Mucosa of stomach (tissue), 1 donor: Measurements from ENCODE around the gene PRR19.
"Not testable (repeated sequence)": the region's sequence is repeated elsewhere in the genome, so short reads cannot be mapped to it uniquely, and the experiment has no call there.

Experiments used
- H3K27me3 ChIP-seq: one replicate; pipeline ENCODE4 v1.7.0; 2013; ENCODE audit warnings: mild to moderate bottlenecking, low read length; ENCODE audit not compliant: control insufficient read depth, insufficient read depth
- H3K36me3 ChIP-seq: one replicate; pipeline ENCODE4 v1.7.0; 2013; ENCODE audit warnings: low read length; ENCODE audit not compliant: control insufficient read depth, insufficient read depth
- H3K4me1 ChIP-seq: one replicate; pipeline ENCODE4 v1.7.0; 2013; ENCODE audit warnings: mild to moderate bottlenecking, low read length; ENCODE audit not compliant: control insufficient read depth, insufficient read depth
- H3K4me3 ChIP-seq: one replicate; pipeline ENCODE4 v1.7.0; 2013; ENCODE audit warnings: low read length
- H3K9ac ChIP-seq: one replicate; pipeline ENCODE4 v1.7.0; 2013; ENCODE audit warnings: mild to moderate bottlenecking, low read length, moderate library complexity
- H3K9me3 ChIP-seq: one replicate; pipeline ENCODE4 v1.7.0; 2013; ENCODE audit warnings: mild to moderate bottlenecking, low read length, moderate library complexity; ENCODE audit not compliant: control insufficient read depth
- donor health status: Pancreatic carcinoma.

PRR19 gene

DNA sequence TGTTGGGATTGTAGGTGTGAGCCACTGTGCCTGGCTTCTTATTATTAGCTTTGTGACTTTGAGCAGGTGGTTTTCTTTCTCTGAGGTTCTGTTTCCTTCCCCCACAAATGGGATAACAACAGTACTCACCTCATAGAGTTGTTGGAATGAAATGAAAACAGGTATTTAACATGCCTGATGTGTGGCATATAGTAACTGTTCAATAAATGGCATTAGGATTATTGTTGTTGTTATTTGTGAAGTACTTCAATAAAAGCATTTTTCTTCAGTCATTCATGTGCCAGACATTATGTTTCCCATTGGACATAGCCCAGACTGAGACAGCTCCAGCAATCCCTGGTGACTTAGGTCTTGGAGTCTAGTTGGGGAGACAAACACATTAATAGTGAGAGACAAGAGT is 25.0 kb downstream of the PRR19 start:
- Histone ChIP-seq H3K36me3 (no peaks in the 10 kb centered on the region), H3K9me3 (no peaks in the 10 kb centered on the region), H3K4me1 (peaks cover 20% of the 10 kb centered on the region), H3K4me3 (no peak overlapping the region), H3K9ac (no peak overlapping the region), H3K27me3 (peaks cover 24% of the 10 kb centered on the region)

- Histone ChIP-seq H3K4me3 (no peak overlapping the region), H3K9ac (no peak overlapping the region)
Observed at GRCh38 chr19:42327381-42327780, 25.4 kb downstream of the PRR19 start.

GRCh38 chr19:42328106-42328505 is 26.2 kb downstream of the PRR19 start:
- peaks cover 20% of the 10 kb centered on the region for H3K4me1 ChIP-seq

More at GRCh38 chr19:42327381-42327780, 25.4 kb downstream of the PRR19 start:
- Histone ChIP-seq H3K36me3 (no peaks in the 10 kb centered on the region), H3K27me3 (peaks cover 20% of the 10 kb centered on the region), H3K4me1 (peaks cover 20% of the 10 kb centered on the region), H3K9me3 (no peaks in the 10 kb centered on the region)

GRCh38 chr19:42328854-42329253 is 26.9 kb downstream of the PRR19 start:
- no peak overlapping the region for H3K9ac ChIP-seq
- peaks cover 11% of the 10 kb centered on the region for H3K27me3 ChIP-seq
- no peaks in the 10 kb centered on the region for H3K9me3 ChIP-seq
- no peaks in the 10 kb centered on the region for H3K36me3 ChIP-seq
- H3K4me1 ChIP-seq = peaks cover 16% of the 10 kb centered on the region
- H3K4me3 ChIP-seq = no peak overlapping the region

More at GRCh38 chr19:42328106-42328505, 26.2 kb downstream of the PRR19 start:
- no peak overlapping the region for H3K9ac ChIP-seq
- peaks cover 19% of the 10 kb centered on the region for H3K27me3 ChIP-seq
- no peaks in the 10 kb centered on the region for H3K36me3 ChIP-seq
- no peak overlapping the region for H3K4me3 ChIP-seq
- H3K9me3 ChIP-seq = no peaks in the 10 kb centered on the region

- peaks cover 6% of the 10 kb centered on the region for H3K4me1 ChIP-seq
- no peaks in the 10 kb centered on the region for H3K9me3 ChIP-seq
- no peaks in the 10 kb centered on the region for H3K36me3 ChIP-seq
- no peaks in the 10 kb centered on the region for H3K27me3 ChIP-seq
- no peak overlapping the region for H3K9ac ChIP-seq
- H3K4me3 ChIP-seq = no peak overlapping the region
Observed at GRCh38 chr19:42330241-42330711, 28.3 kb downstream of the PRR19 start.

GRCh38 chr19:42331333-42331732 is 29.4 kb downstream of the PRR19 start:
- H3K4me1 ChIP-seq, H3K9ac ChIP-seq: not testable (repeated sequence)

GRCh38 chr19:42332059-42332458 is 30.1 kb downstream of the PRR19 start:
- Histone ChIP-seq H3K9me3 (no peaks in the 10 kb centered on the region), H3K36me3 (no peaks in the 10 kb centered on the region), H3K4me3 (no peak overlapping the region), H3K27me3 (no peaks in the 10 kb centered on the region), H3K9ac (no peak overlapping the region), H3K4me1 (no peaks in the 10 kb centered on the region)

More at GRCh38 chr19:42331333-42331732, 29.4 kb downstream of the PRR19 start:
- H3K9me3 ChIP-seq, H3K4me3 ChIP-seq, H3K36me3 ChIP-seq, H3K27me3 ChIP-seq: not testable (repeated sequence)

GRCh38 chr19:42333018-42333417 is 31.1 kb downstream of the PRR19 start:
- H3K9me3 ChIP-seq = no peaks in the 10 kb centered on the region
- H3K4me3 ChIP-seq = no peak overlapping the region
- no peaks in the 10 kb centered on the region for H3K4me1 ChIP-seq
- no peaks in the 10 kb centered on the region for H3K36me3 ChIP-seq
- no peak overlapping the region for H3K9ac ChIP-seq
- H3K27me3 ChIP-seq = no peaks in the 10 kb centered on the region

DNA sequence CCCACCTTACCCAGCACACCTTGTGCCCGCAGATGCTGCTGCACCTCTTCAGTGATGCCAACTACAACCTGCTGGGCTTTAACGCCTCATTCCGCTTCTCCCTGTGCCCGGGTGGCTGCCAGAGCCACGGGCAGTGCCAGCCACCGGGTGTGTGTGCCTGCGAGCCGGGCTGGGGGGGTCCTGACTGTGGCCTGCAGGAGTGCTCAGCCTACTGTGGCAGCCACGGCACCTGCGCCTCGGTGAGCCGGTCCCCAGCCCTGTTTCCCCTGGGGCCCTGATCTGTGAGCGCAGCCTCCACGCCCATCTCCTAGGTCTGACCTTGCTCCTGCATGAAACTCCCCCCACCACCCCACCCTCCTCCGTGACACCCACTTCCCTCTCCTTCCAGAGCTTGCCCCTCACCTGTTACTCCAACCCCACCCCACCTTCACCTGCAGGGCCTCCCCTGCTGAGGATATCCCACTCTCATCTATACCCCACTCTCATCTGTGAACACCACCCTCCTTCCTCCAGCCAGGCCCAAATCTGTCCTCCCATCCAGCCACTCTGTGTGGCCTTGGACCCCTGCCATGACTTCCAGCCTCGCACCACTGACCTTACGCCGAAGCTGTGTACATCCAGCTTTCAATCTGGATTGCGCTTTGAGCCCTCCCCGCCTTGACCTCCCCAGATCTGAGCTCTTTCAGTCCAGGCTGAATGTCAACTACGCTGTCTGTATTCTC is 32.2 kb downstream of the PRR19 start:
- Histone ChIP-seq H3K9me3 (no peaks in the 10 kb centered on the region), H3K4me3 (no peak overlapping the region), H3K36me3 (no peaks in the 10 kb centered on the region), H3K27me3 (no peaks in the 10 kb centered on the region), H3K9ac (no peak overlapping the region), H3K4me1 (no peaks in the 10 kb centered on the region)

GRCh38 chr19:42334697-42335373 is 32.9 kb downstream of the PRR19 start:
- no peaks in the 10 kb centered on the region for H3K36me3 ChIP-seq
- H3K4me1 ChIP-seq = no peaks in the 10 kb centered on the region
- H3K4me3 ChIP-seq = no peak overlapping the region
- no peaks in the 10 kb centered on the region for H3K27me3 ChIP-seq
- H3K9ac ChIP-seq = no peak overlapping the region
- H3K9me3 ChIP-seq = no peaks in the 10 kb centered on the region

GRCh38 chr19:42335374-42335936 is 33.5 kb downstream of the PRR19 start:
- no peaks in the 10 kb centered on the region for H3K27me3 ChIP-seq
- no peak overlapping the region for H3K4me3 ChIP-seq
- no peak overlapping the region for H3K9ac ChIP-seq
- no peaks in the 10 kb centered on the region for H3K4me1 ChIP-seq
- no peaks in the 10 kb centered on the region for H3K9me3 ChIP-seq
- no peaks in the 10 kb centered on the region for H3K36me3 ChIP-seq

DNA sequence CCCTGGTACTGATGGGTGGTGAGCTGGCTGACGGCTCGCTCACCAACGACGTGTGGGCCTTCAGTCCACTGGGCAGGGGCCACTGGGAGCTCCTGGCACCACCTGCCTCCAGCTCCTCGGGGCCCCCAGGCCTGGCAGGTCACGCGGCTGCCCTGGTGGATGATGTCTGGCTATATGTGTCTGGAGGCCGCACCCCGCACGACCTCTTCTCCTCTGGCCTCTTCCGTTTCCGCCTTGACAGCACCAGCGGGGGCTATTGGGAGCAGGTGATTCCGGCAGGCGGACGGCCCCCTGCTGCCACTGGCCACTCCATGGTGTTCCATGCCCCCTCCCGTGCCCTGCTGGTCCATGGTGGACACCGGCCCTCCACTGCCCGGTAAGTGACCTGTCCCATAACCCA is 34.0 kb downstream of the PRR19 start:
- no peaks in the 10 kb centered on the region for H3K9me3 ChIP-seq
- no peaks in the 10 kb centered on the region for H3K4me1 ChIP-seq
- H3K36me3 ChIP-seq = no peaks in the 10 kb centered on the region
- H3K4me3 ChIP-seq = no peak overlapping the region
- no peaks in the 10 kb centered on the region for H3K27me3 ChIP-seq
- H3K9ac ChIP-seq = no peak overlapping the region
